SK-N-SH (cell line): ENCODE data around the gene APOL4.

Experiments
- CTCF ChIP-seq: fragments of 200-600 bp; sonication (generic); IDR thresholded peaks from 2 replicates; pipeline ENCODE4 v1.6.1; 2017; ENCODE audit warnings: antibody characterized with exemption, mild to moderate bottlenecking, moderate library complexity
- ELF1 ChIP-seq: IDR thresholded peaks from 2 replicates; pipeline ENCODE4 v1.4.0; 2012
- EP300 ChIP-seq, 2 experiments: IDR thresholded peaks; 2 replicates each; pipeline versions ENCODE4 v1.4.0 to v1.6.1; 2012; ENCODE audit warnings: borderline replicate concordance in 1 of 2, low read depth in 1 of 2, low read length in 1 of 2
- FOSL2 ChIP-seq: IDR thresholded peaks from 2 replicates; pipeline ENCODE4 v1.4.0; 2012; ENCODE audit warnings: low read depth, mild to moderate bottlenecking, moderate library complexity, borderline replicate concordance
- FOXJ3 ChIP-seq: sonication (generic); formaldehyde crosslinking; IDR thresholded peaks from 2 replicates; pipeline ENCODE4 v1.5.1; 2020; ENCODE audit warnings: mild to moderate bottlenecking, missing genetic modification reagents
- MXI1 ChIP-seq: IDR thresholded peaks from 2 replicates; pipeline ENCODE4 v1.6.1; 2012; ENCODE audit warnings: mild to moderate bottlenecking, low read depth, low read length, improper control_type of control experiment
- POLR2AphosphoS5 ChIP-seq: IDR thresholded peaks from 2 replicates; pipeline ENCODE4 v1.6.1; 2012; ENCODE audit warnings: low read depth, low read length
- RXRA ChIP-seq: IDR thresholded peaks from 2 replicates; pipeline ENCODE4 v1.4.0; 2012; ENCODE audit warnings: low read depth, mild to moderate bottlenecking, borderline replicate concordance

GRCh38 chr22:36180928-36181327 is 20.7 kb downstream of the APOL4 start:
- TF ChIP-seq RXRA (no peak), CTCF (no peak), EP300 (IDR thresholded peaks at IDR 0.05; ENCODE audit: borderline replicate concordance in 1 of 2, low read depth in 1 of 2, low read length in 1 of 2) (no peak), ELF1 (no peak), POLR2AphosphoS5 (no peak), FOSL2 (no peak), MXI1 (no peak), FOXJ3 (CRISPR knock-in tag) (no peak)
